ENCODE data around the gene FBRSL1. TPM values are rescaled to one million over a fixed set of nuclear protein-coding genes. Genes with fewer than 3 reads are reported as not detected.

The FBRSL1 gene
- total and polyA plus RNA-seq, 2 donors (not counting 1 experiment from before 2014, with no cell fraction given), result 62.6 to 112 TPM

- Histone ChIP-seq H3K79me2 (ENCODE audit: control insufficient read depth, insufficient read depth, low read length) (peaks cover 4% of the 10 kb centered on the region), H3K4me2 (replicated peaks; ENCODE audit: low read depth, low read length, poor library complexity, severe bottlenecking) (no peak overlapping the region), H3K27me3 (replicated peaks in 1 of 4; ENCODE audit: control extremely low read depth in 1 of 4, control insufficient read depth in 3 of 4, insufficient read depth in 4 of 4, low read length in 3 of 4) (no peaks in the 10 kb centered on the region), H3K9ac (ENCODE audit: low read length) (no peak overlapping the region), H4K20me1 (ENCODE audit: control insufficient read depth, insufficient read depth, low read length, poor library complexity, severe bottlenecking) (no peaks in the 10 kb centered on the region), H3K36me3 (replicated peaks in 1 of 2; ENCODE audit: control extremely low read depth in 1 of 2, control insufficient read depth in 1 of 2, extremely low read depth in 1 of 2, insufficient read depth in 2 of 2, low read length in 1 of 2) (no peaks in the 10 kb centered on the region), H3K4me3 (ENCODE audit: control extremely low read depth in 1 of 5, extremely low read depth in 1 of 5, insufficient read depth in 1 of 5, low read depth in 2 of 5, low read length in 4 of 5) (no peak overlapping the region), H3K9me3 (ENCODE audit: control extremely low read depth in 1 of 3, control insufficient read depth in 2 of 3, insufficient read depth in 1 of 3, low read length in 2 of 3) (peaks cover 0 to 30% (median 0%) of the 10 kb centered on the region in 3 donors), H3K4me1 (ENCODE audit: control insufficient read depth in 2 of 2, insufficient read depth in 2 of 2, low read length in 2 of 2) (peaks cover 35 to 74% of the 10 kb centered on the region in 2 donors), H3K27ac (ENCODE audit: low read length in 2 of 2) (no peak overlapping the region), H2AFZ (ENCODE audit: insufficient read depth, low read depth, low read length, poor library complexity, severe bottlenecking) (no peak overlapping the region)
- no peak for DNase-seq
- peaks cover 53% of the 10 kb centered on the region for H3K4me1 Mint-ChIP-seq
- ChIA-PET CTCF (interaction anchor here (0.8 to 1.3 kb wide), 3 partner anchors 16 to 64 kb away, joined by 3 read pairs; no protein-coding TSS in a partner anchor), POLR2A (interaction anchor here (0.7 to 0.8 kb wide), 2 partner anchors 10 to 39 kb away, joined by 3 read pairs; no protein-coding TSS in a partner anchor)
- no peaks in the 10 kb centered on the region for H3K27me3 Mint-ChIP-seq
- intact Hi-C loops (cut with micrococcal nuclease), result no loop called here
- no peak overlapping the region for H3K27ac Mint-ChIP-seq
- no peaks in the 10 kb centered on the region for H3K9me3 Mint-ChIP-seq (ENCODE audit: insufficient read depth)
- TF ChIP-seq EZH2 (IDR thresholded peaks at IDR 0.05; ENCODE audit: borderline replicate concordance, insufficient read depth, low read depth, low read length, poor library complexity, severe bottlenecking) (no peak), CTCF (IDR thresholded peaks at IDR 0.05) (no peak)
- ATAC-seq (ENCODE audit: low read depth), result no peak
- H3K4me3 Mint-ChIP-seq, result no peak overlapping the region
- 86% methylated on average over 9 of the region's 16 CpGs for WGBS (ENCODE audit: insufficient coverage)
Observed at GRCh38 chr12:132478845-132479244, 11.1 kb upstream of the FBRSL1 start.

- intact Hi-C loops (cut with micrococcal nuclease), result no loop called here
- DNase-seq (no peak), ATAC-seq (ENCODE audit: low read depth) (no peak)
- CTCF ChIA-PET, result interaction anchor here (0.8 to 1.6 kb wide), 4 partner anchors 44 to 64 kb away, joined by 3 to 7 read pairs (median 3); no protein-coding TSS in a partner anchor
- Histone ChIP-seq H3K27me3 (replicated peaks in 1 of 4; ENCODE audit: control extremely low read depth in 1 of 4, control insufficient read depth in 3 of 4, insufficient read depth in 4 of 4, low read length in 3 of 4) (no peaks in the 10 kb centered on the region), H4K20me1 (ENCODE audit: control insufficient read depth, insufficient read depth, low read length, poor library complexity, severe bottlenecking) (no peaks in the 10 kb centered on the region), H3K79me2 (ENCODE audit: control insufficient read depth, insufficient read depth, low read length) (peaks cover 4% of the 10 kb centered on the region), H3K4me1 (ENCODE audit: control insufficient read depth in 2 of 2, insufficient read depth in 2 of 2, low read length in 2 of 2) (peaks cover 35 to 71% of the 10 kb centered on the region in 2 donors), H3K36me3 (replicated peaks in 1 of 2; ENCODE audit: control extremely low read depth in 1 of 2, control insufficient read depth in 1 of 2, extremely low read depth in 1 of 2, insufficient read depth in 2 of 2, low read length in 1 of 2) (no peaks in the 10 kb centered on the region), H3K4me2 (replicated peaks; ENCODE audit: low read depth, low read length, poor library complexity, severe bottlenecking) (no peak overlapping the region), H2AFZ (ENCODE audit: insufficient read depth, low read depth, low read length, poor library complexity, severe bottlenecking) (no peak overlapping the region), H3K27ac (ENCODE audit: low read length in 2 of 2) (no peak overlapping the region), H3K4me3 (ENCODE audit: control extremely low read depth in 1 of 5, extremely low read depth in 1 of 5, insufficient read depth in 1 of 5, low read depth in 2 of 5, low read length in 4 of 5) (no peak overlapping the region), H3K9ac (ENCODE audit: low read length) (no peak overlapping the region), H3K9me3 (ENCODE audit: control extremely low read depth in 1 of 3, control insufficient read depth in 2 of 3, insufficient read depth in 1 of 3, low read length in 2 of 3) (peaks cover 0 to 28% (median 0%) of the 10 kb centered on the region in 3 donors)
- no peaks in the 10 kb centered on the region for H3K9me3 Mint-ChIP-seq (ENCODE audit: insufficient read depth)
- no peak overlapping the region for H3K4me3 Mint-ChIP-seq
- H3K4me1 Mint-ChIP-seq, result peaks cover 53% of the 10 kb centered on the region
- TF ChIP-seq EZH2 (IDR thresholded peaks at IDR 0.05; ENCODE audit: borderline replicate concordance, insufficient read depth, low read depth, low read length, poor library complexity, severe bottlenecking) (no peak), CTCF (IDR thresholded peaks at IDR 0.05) (no peak)
- WGBS (ENCODE audit: insufficient coverage), result 80% methylated on average over 13 of the region's 13 CpGs
- no peaks in the 10 kb centered on the region for H3K27me3 Mint-ChIP-seq
- POLR2A ChIA-PET, result interaction anchor here (0.7 to 0.8 kb wide), 2 partner anchors 10 to 40 kb away, joined by 3 read pairs; no protein-coding TSS in a partner anchor
- H3K27ac Mint-ChIP-seq, result no peak overlapping the region
Observed at GRCh38 chr12:132479291-132479690, 10.7 kb upstream of the FBRSL1 start.
